ENCODE results near the gene SSBP4.

GRCh38 chr19:18473706-18474087 lies 54.5 kb downstream of the SSBP4 start:
- TF ChIP-seq CTCF (conservative IDR thresholded peaks at IDR 0.05; ENCODE audit: low read depth, low read length) = no peak
- TF ChIP-seq CEBPB (IDR thresholded peaks at IDR 0.05; ENCODE audit: low read depth, low read length) = no peak
- TF ChIP-seq POLR2A (IDR thresholded peaks at IDR 0.05; ENCODE audit: low read depth, low read length) = no peak
- TF ChIP-seq BHLHE40 (IDR thresholded peaks at IDR 0.05; ENCODE audit: low read depth, low read length) = no peak
- no peak for TF ChIP-seq CHD1 (IDR thresholded peaks at IDR 0.05; ENCODE audit: low read depth, low read length)
- TF ChIP-seq, protein P1, sequence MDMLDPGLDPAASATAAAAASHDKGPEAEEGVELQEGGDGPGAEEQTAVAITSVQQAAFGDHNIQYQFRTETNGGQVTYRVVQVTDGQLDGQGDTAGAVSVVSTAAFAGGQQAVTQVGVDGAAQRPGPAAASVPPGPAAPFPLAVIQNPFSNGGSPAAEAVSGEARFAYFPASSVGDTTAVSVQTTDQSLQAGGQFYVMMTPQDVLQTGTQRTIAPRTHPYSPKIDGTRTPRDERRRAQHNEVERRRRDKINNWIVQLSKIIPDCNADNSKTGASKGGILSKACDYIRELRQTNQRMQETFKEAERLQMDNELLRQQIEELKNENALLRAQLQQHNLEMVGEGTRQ (IDR thresholded peaks at IDR 0.05; ENCODE audit: low read depth, low read length) = no peak
- TF ChIP-seq ELK1 (IDR thresholded peaks at IDR 0.05; ENCODE audit: borderline replicate concordance, low read depth, low read length) = no peak
